HCT116 (cell line): ENCODE measurements around the gene PMM1. TPM values are rescaled to one million over a fixed set of nuclear protein-coding genes. Genes with fewer than 3 reads are reported as not detected.
"Not testable (repeated sequence)": the region's sequence is repeated elsewhere in the genome, so short reads cannot be mapped to it uniquely, and the experiment has no call there.

Experiments
- ATAC-seq: fragments of 200-7000 bp; cut with Tn5 transposase; 2 replicates; pipeline ENCODE4 v1.9.1; 2020; ENCODE audit warnings: mild to moderate bottlenecking, moderate library complexity
- BruUV-seq: library from RNA; stranded (reverse); fragments of 400-500 nt; replicated peaks from 2 replicates; lab custom pipeline; 2021; lab: Mats Ljungman, UMichigan
- CTCF ChIA-PET: fragments of 300-600 bp; sonication (Branson Sonifier 250); formaldehyde crosslinking; loops from one replicate; lab custom pipeline; 2021; ENCODE audit warnings: antibody characterized with exemption; lab: Charles Lee
- POLR2A ChIA-PET: fragments of 300-600, 350-600 bp; sonication (Branson Sonifier 250); formaldehyde crosslinking; loops from one replicate; lab custom pipeline; 2021; ENCODE audit warnings: antibody characterized with exemption; lab: Charles Lee
- RAD21 ChIA-PET, 2 experiments: fragments of 300-600 bp; sonication (Branson Sonifier 250); formaldehyde crosslinking; loops; one replicate each; lab custom pipeline; 2023; ENCODE audit warnings: low total read pairs in 2 of 2; ENCODE audit not compliant: uncharacterized antibody in 2 of 2, unreplicated experiment in 2 of 2, low non-redundant PET in 1 of 2; lab: Charles Lee
- DNase-seq: peaks from one replicate; pipeline ENCODE4 v3.0.0-alpha.2; 2010; ENCODE audit warnings: low read depth, low spot score
- H2AFZ ChIP-seq: fragments of 200-600 bp; shearing (Covaris generic), sonication (generic); 2 replicates; pipeline ENCODE4 v1.6.1; 2017; ENCODE audit warnings: low read depth, mixed run types, mixed read lengths, antibody characterized with exemption, low read length; ENCODE audit not compliant: poor library complexity, severe bottlenecking
- H3K27ac ChIP-seq: 2 replicates; pipeline ENCODE4 v1.5.1; 2012; ENCODE audit warnings: low read depth, low read length
- H3K27me3 ChIP-seq: fragments of 200-600 bp; sonication (generic); 2 replicates; pipeline ENCODE4 v1.6.1; 2016; ENCODE audit warnings: mixed run types, low read length, mixed read lengths; ENCODE audit not compliant: insufficient read depth
- H3K36me3 ChIP-seq, 2 experiments: fragments of 200-500 bp in 1 of 2; fragments of 200-600 bp in 1 of 2; sonication (Bioruptor generic) in 1 of 2; sonication (generic) in 1 of 2; 2 replicates each; pipeline versions ENCODE4 v1.5.1 to v1.6.1; 2014 to 2016; ENCODE audit warnings: low read length in 2 of 2, inconsistent platforms in 1 of 2, mixed read lengths in 1 of 2, mixed run types in 1 of 2; ENCODE audit not compliant: insufficient read depth in 2 of 2, control insufficient read depth in 1 of 2
- H3K4me1 ChIP-seq, 2 experiments: fragments of 200-600 bp in 1 of 2; sonication (generic) in 1 of 2; 2 replicates each; pipeline versions ENCODE4 v1.5.1 to v1.6.1; 2012 to 2017; ENCODE audit warnings: low read length in 2 of 2, inconsistent platforms in 1 of 2, mild to moderate bottlenecking in 1 of 2, mixed read lengths in 1 of 2, mixed run types in 1 of 2, moderate library complexity in 1 of 2; ENCODE audit not compliant: insufficient read depth in 2 of 2, control insufficient read depth in 1 of 2
- H3K4me2 ChIP-seq: fragments of 200-600 bp; sonication (generic); 2 replicates; pipeline ENCODE4 v1.6.1; 2017; ENCODE audit warnings: mixed run types, low read length, mixed read lengths
- H3K4me3 ChIP-seq, 2 experiments: fragments of 200-600 bp in 1 of 2; sonication (generic) in 1 of 2; replicated peaks in 1 of 2; 2 replicates each; pipeline ENCODE4 v1.5.1; 2011 to 2016; ENCODE audit warnings: low read length in 2 of 2, control low read depth in 1 of 2, low read depth in 1 of 2, mild to moderate bottlenecking in 1 of 2, mixed read lengths in 1 of 2, mixed run types in 1 of 2
- H3K79me2 ChIP-seq: fragments of 200-600 bp; sonication (generic); 2 replicates; pipeline ENCODE4 v1.6.1; 2017; ENCODE audit warnings: mild to moderate bottlenecking, mixed run types, low read length, moderate library complexity, mixed read lengths; ENCODE audit not compliant: insufficient read depth
- H3K9ac ChIP-seq: fragments of 200-600 bp; sonication (generic); 2 replicates; pipeline ENCODE4 v1.6.1; 2016; ENCODE audit warnings: low read length, mixed read lengths
- H3K9me2 ChIP-seq: fragments of 200-600 bp; sonication (generic), shearing (Covaris generic); 2 replicates; pipeline ENCODE4 v1.6.1; 2017; ENCODE audit warnings: mixed run types, mild to moderate bottlenecking, moderate library complexity; ENCODE audit not compliant: insufficient read depth
- H3K9me3 ChIP-seq, 2 experiments: fragments of 200-500 bp in 1 of 2; fragments of 200-600 bp in 1 of 2; sonication (Bioruptor generic) in 1 of 2; sonication (generic) in 1 of 2; 2 replicates each; pipeline ENCODE4 v1.6.1; 2014 to 2017; ENCODE audit warnings: low read length in 2 of 2, mixed read lengths in 2 of 2, inconsistent platforms in 1 of 2, low read depth in 1 of 2, mild to moderate bottlenecking in 1 of 2, mixed run types in 1 of 2, moderate library complexity in 1 of 2; ENCODE audit not compliant: control insufficient read depth in 1 of 2, insufficient read depth in 1 of 2
- H4K20me1 ChIP-seq: fragments of 200-600 bp; sonication (generic), shearing (Covaris generic); 2 replicates; pipeline ENCODE4 v1.6.1; 2017; ENCODE audit warnings: mixed run types, mild to moderate bottlenecking, moderate library complexity; ENCODE audit not compliant: insufficient read depth
- POLR2AphosphoS5 ChIP-seq: IDR thresholded peaks from 2 replicates; pipeline ENCODE4 v1.6.1; 2011; ENCODE audit warnings: mild to moderate bottlenecking, low read depth, low read length, moderate library complexity
- RAD21 ChIP-seq: IDR thresholded peaks from 2 replicates; pipeline ENCODE4 v1.6.1; 2012; ENCODE audit warnings: low read depth, mild to moderate bottlenecking
- SRF ChIP-seq: IDR thresholded peaks from 2 replicates; pipeline ENCODE4 v1.6.1; 2012; ENCODE audit warnings: low read depth
- ZBTB33 ChIP-seq: IDR thresholded peaks from 2 replicates; pipeline ENCODE4 v1.6.1; 2011; ENCODE audit warnings: mild to moderate bottlenecking, low read length, moderate library complexity; ENCODE audit not compliant: insufficient replicate concordance; ENCODE audit errors: extremely low read depth
- intact Hi-C: fragments of 100-400 bp; cut with micrococcal nuclease; formaldehyde crosslinking; loops from 2 replicates; pipeline ENCODE4 v1.10.0; 2022
- total RNA-seq: library from RNA; stranded (reverse); gene quantifications from one replicate; pipeline ENCODE4 v1.2.1, GENCODE V29; 2021; ENCODE audit not compliant: unreplicated experiment

Gene PMM1
- total RNA-seq, 1 experiment from 2014 or later: 31.7 TPM

- POLR2A ChIA-PET: no interaction called here
- CTCF ChIA-PET: no interaction called here
- no TSS peak for BruUV-seq
- DNase-seq (no peak), ATAC-seq (no peak)
- RAD21 ChIA-PET: no interaction called here
- H3K9ac ChIP-seq: no peak overlapping the region
- intact Hi-C loops: no loop called here
- H4K20me1 ChIP-seq: no peaks in the 10 kb centered on the region
- no peaks in the 10 kb centered on the region for H3K9me3 ChIP-seq
- no peaks in the 10 kb centered on the region for H3K36me3 ChIP-seq
- H2AFZ ChIP-seq: no peak overlapping the region
- H3K4me3 ChIP-seq: no peak overlapping the region
- H3K79me2 ChIP-seq: no peaks in the 10 kb centered on the region
- H3K27me3 ChIP-seq: no peaks in the 10 kb centered on the region
- H3K9me2 ChIP-seq: no peaks in the 10 kb centered on the region
- peaks cover 28 to 54% of the 10 kb centered on the region in 2 experiments for H3K4me1 ChIP-seq
- TF ChIP-seq ZBTB33: no peak
- no peak for TF ChIP-seq SRF
- TF ChIP-seq POLR2AphosphoS5: no peak
- no peak for TF ChIP-seq RAD21
- TF ChIP-seq, all 23 proteins: peak for 0
- Histone ChIP-seq H3K4me2 (no peak overlapping the region), H3K27ac (no peak overlapping the region)
These were observed 29.6 kb downstream of the PMM1 start for GRCh38 chr22:41560095-41560471.

- H3K9ac ChIP-seq, H3K79me2 ChIP-seq, intact Hi-C loops, H4K20me1 ChIP-seq, DNase-seq, H3K36me3 ChIP-seq, H3K4me2 ChIP-seq, H3K27me3 ChIP-seq, BruUV-seq, POLR2A ChIA-PET, H3K9me3 ChIP-seq, H3K27ac ChIP-seq, ATAC-seq, RAD21 ChIA-PET, H3K4me3 ChIP-seq, H2AFZ ChIP-seq, H3K9me2 ChIP-seq, CTCF ChIA-PET: not testable (repeated sequence)
- peaks cover 16 to 45% of the 10 kb centered on the region in 2 experiments; a peak in 3 of 4 replicates for H3K4me1 ChIP-seq
These were observed 31.4 kb downstream of the PMM1 start for GRCh38 chr22:41558241-41558630.
